ENCODE results near the gene PLEKHB1. TPM values are rescaled to one million over a fixed set of nuclear protein-coding genes. Genes with fewer than 3 reads are reported as not detected.

The PLEKHB1 gene, protein sequence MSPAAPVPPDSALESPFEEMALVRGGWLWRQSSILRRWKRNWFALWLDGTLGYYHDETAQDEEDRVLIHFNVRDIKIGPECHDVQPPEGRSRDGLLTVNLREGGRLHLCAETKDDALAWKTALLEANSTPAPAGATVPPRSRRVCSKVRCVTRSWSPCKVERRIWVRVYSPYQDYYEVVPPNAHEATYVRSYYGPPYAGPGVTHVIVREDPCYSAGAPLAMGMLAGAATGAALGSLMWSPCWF
- total RNA-seq = 35.4 TPM
- long read RNA-seq, transcript PLEKHB1-220 (2 exons, 813 nt) = minor isoform, 7 of 32 reads
- long read RNA-seq, transcript PLEKHB1-201 (7 exons, 2,016 nt) = major isoform, 18 of 32 reads
- long read RNA-seq, partial matches to known transcripts = 4 of 32 reads
- long read RNA-seq, other reads (novel, unspliced or antisense) = 3 of 32 reads

DNA sequence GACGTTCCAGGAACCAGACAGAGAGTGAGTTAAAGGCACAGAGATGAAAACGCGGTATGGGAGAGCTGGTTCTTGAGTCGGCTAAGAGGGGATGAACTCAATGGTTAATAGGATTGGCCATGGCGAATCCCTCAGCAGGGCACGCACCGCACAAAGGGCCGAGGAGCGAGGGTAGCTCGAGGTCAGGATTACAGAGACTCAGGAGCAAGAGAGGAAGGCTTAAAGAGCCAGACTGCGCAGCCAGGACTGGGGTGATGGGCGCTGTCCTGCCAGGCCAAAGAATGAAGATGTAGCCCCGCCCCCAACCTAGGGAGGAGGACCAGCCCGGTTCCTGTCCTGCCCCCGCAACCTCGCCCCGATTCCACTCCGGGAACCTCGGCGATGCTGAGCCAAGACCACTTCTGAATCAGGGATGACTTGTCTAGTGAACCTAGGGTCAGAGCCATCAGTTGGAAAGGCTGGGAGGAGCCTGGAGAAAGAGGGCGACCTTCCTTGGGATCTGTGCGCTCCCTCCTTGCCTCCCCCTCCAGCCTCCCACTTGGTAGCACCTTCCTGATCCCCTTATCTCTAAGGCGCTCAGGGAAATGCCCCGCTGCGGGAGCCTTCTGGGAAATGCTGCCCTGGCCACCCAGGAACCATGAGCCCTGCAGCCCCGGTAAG, at the start of gene PLEKHB1:
TSS of gene PLEKHB1 (plus strand) at position 610 of the 660 bp plus-strand sequence. CDS start at position 638, 28 bp downstream.
- Histone ChIP-seq H3K36me3 (no peaks in the 10 kb centered on the region), H3K27me3 (ENCODE audit: low read depth) (peaks cover 8% of the 10 kb centered on the region), H3K9me3 (no peaks in the 10 kb centered on the region), H3K27ac (no peak within 1 kb of the TSS), H3K4me1 (peaks cover 9% of the 10 kb centered on the region), H3K4me3 (peak within 1 kb of the TSS; percentile 46)
- ATAC-seq (no peak), DNase-seq (no peak)
- intact Hi-C loops (cut with DNase I) = no loop called here
- TF ChIP-seq, protein P1, sequence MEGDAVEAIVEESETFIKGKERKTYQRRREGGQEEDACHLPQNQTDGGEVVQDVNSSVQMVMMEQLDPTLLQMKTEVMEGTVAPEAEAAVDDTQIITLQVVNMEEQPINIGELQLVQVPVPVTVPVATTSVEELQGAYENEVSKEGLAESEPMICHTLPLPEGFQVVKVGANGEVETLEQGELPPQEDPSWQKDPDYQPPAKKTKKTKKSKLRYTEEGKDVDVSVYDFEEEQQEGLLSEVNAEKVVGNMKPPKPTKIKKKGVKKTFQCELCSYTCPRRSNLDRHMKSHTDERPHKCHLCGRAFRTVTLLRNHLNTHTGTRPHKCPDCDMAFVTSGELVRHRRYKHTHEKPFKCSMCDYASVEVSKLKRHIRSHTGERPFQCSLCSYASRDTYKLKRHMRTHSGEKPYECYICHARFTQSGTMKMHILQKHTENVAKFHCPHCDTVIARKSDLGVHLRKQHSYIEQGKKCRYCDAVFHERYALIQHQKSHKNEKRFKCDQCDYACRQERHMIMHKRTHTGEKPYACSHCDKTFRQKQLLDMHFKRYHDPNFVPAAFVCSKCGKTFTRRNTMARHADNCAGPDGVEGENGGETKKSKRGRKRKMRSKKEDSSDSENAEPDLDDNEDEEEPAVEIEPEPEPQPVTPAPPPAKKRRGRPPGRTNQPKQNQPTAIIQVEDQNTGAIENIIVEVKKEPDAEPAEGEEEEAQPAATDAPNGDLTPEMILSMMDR (IDR thresholded peaks at IDR 0.05) = no peak

GRCh38 chr11:73597336-73597955, 48.9 kb upstream of the PLEKHB1 start:
- ATAC-seq (no peak), DNase-seq (no peak)
- peaks cover 20% of the 10 kb centered on the region for H3K4me1 ChIP-seq
- TF ChIP-seq, protein P1 (IDR thresholded peaks at IDR 0.05) = no peak
- intact Hi-C loops (cut with DNase I) = no loop called here
- H3K4me3 ChIP-seq = peak overlapping the region; percentile 86
- H3K36me3 ChIP-seq = no peaks in the 10 kb centered on the region
- no peaks in the 10 kb centered on the region for H3K9me3 ChIP-seq
- peak overlapping the region; percentile 82 for H3K27ac ChIP-seq
- H3K27me3 ChIP-seq (ENCODE audit: low read depth) = no peaks in the 10 kb centered on the region

DNA sequence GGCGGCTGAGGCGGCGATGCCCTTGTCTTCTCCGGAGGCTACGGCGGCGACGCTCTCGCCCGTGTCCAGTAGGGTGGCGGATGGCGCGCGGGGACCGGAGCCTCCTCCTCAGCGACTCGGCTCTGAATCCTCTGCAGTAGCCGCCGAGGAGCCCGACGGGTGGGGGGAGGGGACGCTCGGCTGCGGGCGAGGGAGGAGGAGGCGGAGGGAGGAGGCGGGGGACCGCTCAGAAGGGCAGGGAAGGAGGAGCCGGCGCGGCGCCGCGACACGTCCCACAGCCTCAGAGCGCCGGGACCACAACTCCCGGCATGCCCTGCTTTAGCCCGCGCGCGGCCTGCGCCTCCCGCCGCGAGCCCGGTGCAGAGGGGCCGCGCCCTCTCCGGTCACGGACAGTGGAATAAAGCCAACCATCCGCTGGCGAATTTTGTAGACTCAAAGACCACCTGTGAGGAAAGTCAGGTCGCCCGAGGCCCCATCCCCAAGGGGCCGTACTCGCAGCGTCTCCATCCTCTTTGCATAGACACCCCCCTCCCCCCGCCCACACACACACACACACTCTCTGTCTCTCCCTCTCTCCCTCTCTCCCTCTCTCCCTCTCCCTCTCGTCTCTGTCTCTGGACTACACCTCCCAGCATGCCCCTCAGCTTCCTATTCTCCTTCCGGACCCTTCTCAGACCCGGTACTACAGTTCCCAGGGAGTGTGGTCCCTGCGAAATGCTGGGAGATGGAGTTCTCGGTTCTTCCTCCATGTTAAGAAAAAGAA, 48.2 kb upstream of the PLEKHB1 start, which contains the start of gene FAM168A:
TSS of gene FAM168A (minus strand) at position 157 of the 763 bp plus-strand sequence. CDS start 129,638 bp downstream, outside the sequence.
- H3K36me3 ChIP-seq = no peaks in the 10 kb centered on the region
- H3K9me3 ChIP-seq = no peaks in the 10 kb centered on the region
- DNase-seq (peak; percentile 98), ATAC-seq (peak; percentile 99)
- intact Hi-C loops (cut with DNase I) = no loop called here
- H3K4me1 ChIP-seq = peaks cover 20% of the 10 kb centered on the region
- H3K4me3 ChIP-seq = peak within 1 kb of the TSS; percentile 86
- TF ChIP-seq, protein P1 (IDR thresholded peaks at IDR 0.05) = peak; percentile 23
- peak within 1 kb of the TSS; percentile 82 for H3K27ac ChIP-seq
- H3K27me3 ChIP-seq (ENCODE audit: low read depth) = no peaks in the 10 kb centered on the region

GRCh38 chr11:73598719-73599379, 47.5 kb upstream of the PLEKHB1 start:
- intact Hi-C loops (cut with DNase I) = no loop called here
- no peaks in the 10 kb centered on the region for H3K27me3 ChIP-seq (ENCODE audit: low read depth)
- ATAC-seq (no peak), DNase-seq (no peak)
- TF ChIP-seq, protein P1 (IDR thresholded peaks at IDR 0.05) = no peak
- no peaks in the 10 kb centered on the region for H3K9me3 ChIP-seq
- H3K4me3 ChIP-seq = peak overlapping the region; percentile 86
- H3K27ac ChIP-seq = peak overlapping the region; percentile 82
- H3K36me3 ChIP-seq = no peaks in the 10 kb centered on the region
- H3K4me1 ChIP-seq = peaks cover 20% of the 10 kb centered on the region

Measured in lower lobe of right lung (tissue), 2 donors.